Left forelimb (tissue), 1 donor: ENCODE data around the gene ZNF80.

Experiments used
- DNase-seq: peaks from one replicate; pipeline ENCODE4 v3.0.0-alpha.2; 2018; ENCODE audit warnings: low spot score

Gene ZNF80

GRCh38 chr3:114218578-114219185 lies 18.7 kb downstream of the ZNF80 start:
- DNase-seq: no peak

- DNase-seq: no peak
Observed at GRCh38 chr3:114218006-114218405, 19.4 kb downstream of the ZNF80 start.

GRCh38 chr3:114217266-114217665 lies 20.1 kb downstream of the ZNF80 start:
- DNase-seq: no peak

- no peak for DNase-seq
Observed at GRCh38 chr3:114216186-114216970, 21.0 kb downstream of the ZNF80 start.

- DNase-seq: no peak
Observed at GRCh38 chr3:114214542-114215341, 22.6 kb downstream of the ZNF80 start.

- DNase-seq: no peak
Observed at GRCh38 chr3:114213627-114214541, 23.5 kb downstream of the ZNF80 start.

- no peak for DNase-seq
Observed at GRCh38 chr3:114213292-114213626, 24.1 kb downstream of the ZNF80 start.

GRCh38 chr3:114212646-114213045 lies 24.7 kb downstream of the ZNF80 start:
- no peak for DNase-seq

GRCh38 chr3:114207768-114208167 lies 29.6 kb downstream of the ZNF80 start:
- DNase-seq: no peak

- DNase-seq: no peak
Observed at GRCh38 chr3:114206342-114206741, 31.0 kb downstream of the ZNF80 start.

GRCh38 chr3:114205541-114205940 lies 31.8 kb downstream of the ZNF80 start:
- no peak for DNase-seq

- DNase-seq: no peak
Observed at GRCh38 chr3:114194750-114195149, 42.6 kb downstream of the ZNF80 start.

- DNase-seq: no peak
Observed at GRCh38 chr3:114192136-114192535, 45.2 kb downstream of the ZNF80 start.

GRCh38 chr3:114186501-114186900 lies 50.9 kb downstream of the ZNF80 start:
- no peak for DNase-seq
